GM12892 (cell line): ENCODE measurements around the gene BCL7A.

ENCODE experiments used
- POLR2A ChIP-seq: IDR thresholded peaks from 2 replicates; pipeline ENCODE4 v1.6.1; 2011; ENCODE audit warnings: low read depth, low read length, control low read depth
- TAF1 ChIP-seq: IDR thresholded peaks from 2 replicates; pipeline ENCODE4 v1.6.1; 2011; ENCODE audit warnings: low read depth, mild to moderate bottlenecking, control low read depth, low read length, borderline replicate concordance

- no peak for TF ChIP-seq TAF1
- TF ChIP-seq POLR2A: no peak
Measured at GRCh38 chr12:122046145-122046544, 24.5 kb downstream of the BCL7A start.
